HFFc6 (cell line): ENCODE measurements around the gene TTLL1. TPM values are rescaled to one million over a fixed set of nuclear protein-coding genes. Genes with fewer than 3 reads are reported as not detected.

Experiments
- DNase-seq: peaks from one replicate; pipeline ENCODE4 v3.0.0-alpha.2; 2018
- H3K27ac Mint-ChIP-seq: 2 replicates; pipeline ENCODE4 v1.8.0; 2020; ENCODE audit warnings: mild to moderate bottlenecking, mixed read lengths
- H3K27me3 Mint-ChIP-seq: 2 replicates; pipeline ENCODE4 v1.8.0; 2021; ENCODE audit warnings: mild to moderate bottlenecking, moderate library complexity, mixed read lengths; ENCODE audit not compliant: insufficient read depth
- H3K36me3 Mint-ChIP-seq: 2 replicates; pipeline ENCODE4 v1.8.0; 2021; ENCODE audit warnings: low read depth, mixed read lengths
- H3K4me1 Mint-ChIP-seq: 2 replicates; pipeline ENCODE4 v1.8.0; 2020; ENCODE audit warnings: low read depth, mixed read lengths
- H3K4me3 Mint-ChIP-seq: 2 replicates; pipeline ENCODE4 v1.8.0; 2020; ENCODE audit warnings: mild to moderate bottlenecking, moderate library complexity, mixed read lengths
- H3K9me3 Mint-ChIP-seq: 2 replicates; pipeline ENCODE4 v1.8.0; 2020; ENCODE audit warnings: mild to moderate bottlenecking, mixed read lengths
- total RNA-seq, 6 experiments: library from RNA; stranded (reverse); fragmentation: NEBNext Ultra II Directional; extraction: Animal tissue kit (Norgen Biotek cat#: 25700); gene quantifications; 2 replicates in 1 of 6; 3 replicates in 5 of 6; pipeline ENCODE4 v1.2.3, GENCODE V29; 2021
- TF ChIP-seq, protein P1 (sequence below): fragments of 200-600 bp; sonication (generic); IDR thresholded peaks from 2 replicates; pipeline ENCODE4 v1.5.0; 2021; ENCODE audit warnings: antibody characterized with exemption, mild to moderate bottlenecking

TTLL1 gene
- total RNA-seq, 6 experiments from 2014 or later, result 5.7 to 7.7 (median 6.5) TPM

DNA sequence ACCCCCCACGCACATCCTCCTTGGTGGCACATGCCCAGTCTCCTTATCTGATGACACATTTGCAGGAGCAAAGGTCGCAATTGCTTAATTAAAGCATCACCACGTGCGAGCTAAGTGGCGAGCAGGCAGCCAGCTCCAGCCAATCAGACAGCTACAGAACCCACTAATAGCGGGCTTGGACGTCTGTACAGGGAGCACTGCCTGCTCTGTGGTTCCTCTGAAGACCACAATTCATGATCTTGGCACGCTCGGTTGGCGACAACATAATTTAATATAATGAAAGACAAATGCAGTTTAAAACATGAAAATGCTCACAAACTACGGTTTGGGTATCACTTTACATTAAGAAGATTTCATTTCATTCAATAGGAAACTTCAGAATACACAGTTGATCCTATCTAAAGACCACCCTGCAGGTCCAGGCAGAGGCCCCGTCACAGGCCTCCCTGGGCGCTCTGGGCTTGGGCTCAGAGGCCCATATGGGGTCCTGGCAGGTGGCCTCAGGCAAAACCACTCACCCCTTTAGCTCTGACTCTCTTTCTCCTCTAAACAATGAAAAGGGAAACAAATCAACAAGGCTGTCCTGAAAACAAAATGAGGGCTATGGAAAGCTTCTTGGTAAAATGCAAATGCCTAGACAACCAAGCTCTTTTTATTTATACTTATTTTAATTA lies 84.7 kb downstream of the TTLL1 start:
- Mint-ChIP-seq H3K4me1 (peaks cover 97% of the 10 kb centered on the region), H3K4me3 (peak overlapping the region; percentile 89), H3K9me3 (no peaks in the 10 kb centered on the region), H3K36me3 (no peaks in the 10 kb centered on the region), H3K27me3 (peaks cover 3% of the 10 kb centered on the region; the same call in 1 of the 2 replicates), H3K27ac (peak overlapping the region; percentile 87)
- DNase-seq, result peak; percentile 61
- TF ChIP-seq, protein P1, sequence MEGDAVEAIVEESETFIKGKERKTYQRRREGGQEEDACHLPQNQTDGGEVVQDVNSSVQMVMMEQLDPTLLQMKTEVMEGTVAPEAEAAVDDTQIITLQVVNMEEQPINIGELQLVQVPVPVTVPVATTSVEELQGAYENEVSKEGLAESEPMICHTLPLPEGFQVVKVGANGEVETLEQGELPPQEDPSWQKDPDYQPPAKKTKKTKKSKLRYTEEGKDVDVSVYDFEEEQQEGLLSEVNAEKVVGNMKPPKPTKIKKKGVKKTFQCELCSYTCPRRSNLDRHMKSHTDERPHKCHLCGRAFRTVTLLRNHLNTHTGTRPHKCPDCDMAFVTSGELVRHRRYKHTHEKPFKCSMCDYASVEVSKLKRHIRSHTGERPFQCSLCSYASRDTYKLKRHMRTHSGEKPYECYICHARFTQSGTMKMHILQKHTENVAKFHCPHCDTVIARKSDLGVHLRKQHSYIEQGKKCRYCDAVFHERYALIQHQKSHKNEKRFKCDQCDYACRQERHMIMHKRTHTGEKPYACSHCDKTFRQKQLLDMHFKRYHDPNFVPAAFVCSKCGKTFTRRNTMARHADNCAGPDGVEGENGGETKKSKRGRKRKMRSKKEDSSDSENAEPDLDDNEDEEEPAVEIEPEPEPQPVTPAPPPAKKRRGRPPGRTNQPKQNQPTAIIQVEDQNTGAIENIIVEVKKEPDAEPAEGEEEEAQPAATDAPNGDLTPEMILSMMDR, result no peak

DNA sequence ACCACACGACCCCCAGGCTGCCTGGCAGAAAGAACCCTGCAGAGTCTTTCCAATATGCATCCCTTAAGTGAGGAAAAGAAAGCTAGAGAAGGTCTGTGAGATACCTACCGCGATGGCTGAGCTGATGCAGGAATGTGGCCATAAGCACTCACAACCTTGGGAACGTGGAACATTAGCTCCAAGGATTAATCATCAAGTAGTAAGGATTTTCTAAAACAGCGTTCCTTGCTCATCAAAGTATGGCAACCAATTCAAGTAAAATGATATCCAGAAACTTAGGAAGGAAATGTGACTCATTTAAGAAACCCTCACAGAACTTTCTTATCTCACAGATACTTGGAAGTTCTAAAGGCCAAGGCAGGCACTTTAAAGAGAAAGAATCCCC lies 87.0 kb downstream of the TTLL1 start:
- peaks cover 4% of the 10 kb centered on the region; the same call in 1 of the 2 replicates for H3K27me3 Mint-ChIP-seq
- TF ChIP-seq, protein P1, result no peak
- H3K27ac Mint-ChIP-seq, result peak overlapping the region; percentile 87
- peaks cover 99% of the 10 kb centered on the region for H3K4me1 Mint-ChIP-seq
- H3K4me3 Mint-ChIP-seq, result peak overlapping the region; percentile 89
- DNase-seq, result peak; percentile 82
- no peaks in the 10 kb centered on the region for H3K36me3 Mint-ChIP-seq
- no peaks in the 10 kb centered on the region for H3K9me3 Mint-ChIP-seq

DNA sequence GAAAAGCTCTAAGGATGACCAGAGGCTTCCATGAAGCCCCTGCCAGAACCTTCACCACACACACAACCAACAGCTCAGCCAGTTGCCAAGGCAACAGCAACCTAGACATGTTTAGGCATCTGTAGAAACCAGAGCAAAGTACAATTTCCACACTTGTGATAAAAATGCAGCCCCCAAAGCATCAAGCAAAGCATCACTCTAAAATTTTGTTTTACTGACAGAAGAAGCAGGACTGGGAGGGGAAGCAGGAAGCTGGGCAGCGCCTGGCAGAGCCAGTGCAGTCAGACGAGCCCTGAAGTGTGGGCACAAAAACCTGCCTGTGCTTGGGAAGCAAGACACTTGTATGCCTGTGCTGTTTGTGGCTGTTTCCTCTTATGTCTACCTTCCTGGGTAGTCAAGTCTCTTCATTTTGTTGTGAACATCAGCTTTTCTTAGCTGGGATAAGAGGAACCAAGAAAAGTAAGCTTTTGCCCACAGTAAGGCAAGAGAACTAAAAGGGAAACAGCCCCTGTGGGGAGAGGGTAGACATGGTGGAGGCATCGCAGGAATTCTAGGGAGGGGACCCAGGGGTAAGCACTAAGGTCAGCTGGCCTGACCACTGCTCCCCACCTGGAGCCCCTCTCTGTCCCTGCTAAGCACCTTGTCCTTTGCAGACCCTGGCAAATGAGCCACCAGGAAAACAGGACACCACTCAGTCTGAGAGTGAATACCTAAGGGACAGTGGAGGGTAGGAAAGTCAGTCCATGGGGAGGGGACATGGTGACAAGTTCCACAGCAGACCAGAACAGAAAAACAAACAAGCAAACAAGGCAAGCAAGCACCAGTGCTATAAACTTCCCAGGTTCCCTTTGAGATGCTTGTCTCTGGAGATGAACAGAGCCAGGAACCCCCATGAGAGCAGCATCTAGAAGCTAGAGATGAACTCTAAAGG lies 87.7 kb downstream of the TTLL1 start:
- Mint-ChIP-seq H3K4me1 (peaks cover 99% of the 10 kb centered on the region), H3K4me3 (peak overlapping the region; percentile 89)
- DNase-seq, result no peak

DNA sequence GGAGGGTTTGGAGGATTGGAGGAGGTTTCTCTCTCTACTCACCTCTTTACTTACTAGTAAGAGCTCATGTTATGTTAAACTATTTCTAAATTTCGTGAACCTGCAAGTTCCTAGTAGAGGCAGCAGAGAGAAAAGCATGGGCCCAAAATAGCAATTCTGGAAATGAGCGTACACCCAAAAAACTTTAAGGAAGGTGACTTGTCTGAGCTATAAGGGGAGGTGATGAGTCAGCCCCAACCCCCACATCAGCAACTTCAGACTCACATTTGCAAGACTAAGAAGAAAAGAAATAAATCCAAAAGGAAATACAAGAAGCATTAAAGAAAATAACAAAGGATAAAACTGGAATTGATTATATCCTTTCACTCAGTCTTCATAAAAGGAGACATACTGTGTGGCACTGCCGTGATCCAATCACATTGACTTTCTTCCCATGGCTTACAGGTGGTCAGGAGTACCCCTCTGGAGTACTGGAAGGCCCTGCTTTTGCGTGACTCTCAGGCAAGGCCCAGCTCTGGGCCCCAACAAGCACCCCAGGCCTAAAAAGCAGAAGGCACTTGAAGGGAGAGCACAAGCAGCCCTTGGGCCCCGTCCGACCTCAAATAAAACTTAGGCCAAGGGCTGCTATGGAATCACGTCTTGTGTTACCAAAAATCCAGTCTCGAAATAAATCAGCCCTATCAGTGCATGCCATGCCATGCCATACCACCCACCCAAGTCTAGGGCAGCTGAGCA lies 88.6 kb downstream of the TTLL1 start:
- Mint-ChIP-seq H3K4me3 (peak overlapping the region; percentile 89), H3K4me1 (peaks cover 97% of the 10 kb centered on the region), H3K36me3 (no peaks in the 10 kb centered on the region), H3K9me3 (no peaks in the 10 kb centered on the region), H3K27me3 (peaks cover 6% of the 10 kb centered on the region), H3K27ac (peak overlapping the region; percentile 87)
- no peak for DNase-seq
- TF ChIP-seq, protein P1, result no peak

More for the DNA sequence above, 87.7 kb downstream of the TTLL1 start:
- Mint-ChIP-seq H3K9me3 (no peaks in the 10 kb centered on the region), H3K36me3 (no peaks in the 10 kb centered on the region), H3K27ac (peak overlapping the region; percentile 87), H3K27me3 (peaks cover 4% of the 10 kb centered on the region)
- TF ChIP-seq, protein P1, result no peak

DNA sequence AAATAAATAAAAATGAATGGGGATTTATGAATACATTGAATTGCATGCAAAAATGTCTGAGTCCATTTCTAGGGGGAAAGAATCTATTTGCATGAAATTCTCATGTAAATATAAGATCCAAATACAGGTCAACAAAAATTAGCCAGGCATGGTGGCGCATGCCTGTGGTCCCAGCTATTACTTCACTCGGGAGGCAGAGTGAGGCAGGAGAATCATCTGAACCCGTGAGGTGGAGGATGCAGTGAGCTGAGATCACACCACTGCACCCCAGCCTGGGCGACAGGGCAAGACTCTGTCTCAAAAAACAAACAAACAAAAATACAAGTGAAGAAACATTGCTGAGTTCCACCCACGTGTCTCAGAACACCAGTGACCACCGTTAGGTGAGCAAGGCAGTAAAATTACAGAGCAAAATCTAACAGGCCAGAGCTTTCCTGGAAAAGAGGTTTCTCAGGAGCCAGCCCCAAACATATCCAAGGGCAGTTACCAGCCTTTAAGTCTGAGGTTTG lies 91.6 kb downstream of the TTLL1 start:
- Mint-ChIP-seq H3K9me3 (no peaks in the 10 kb centered on the region), H3K4me1 (peaks cover 97% of the 10 kb centered on the region), H3K4me3 (peak overlapping the region; percentile 71), H3K27ac (peak overlapping the region; percentile 87), H3K27me3 (peaks cover 6% of the 10 kb centered on the region), H3K36me3 (peaks cover 2% of the 10 kb centered on the region; the same call in 1 of the 2 replicates)
- TF ChIP-seq, protein P1, result no peak
- no peak for DNase-seq
